ENCODE data around the gene ADCY7. TPM values are rescaled to one million over a fixed set of nuclear protein-coding genes. Genes with fewer than 3 reads are reported as not detected.

The ADCY7 gene
- total RNA-seq: 109 and 128 TPM in 2 replicates

DNA sequence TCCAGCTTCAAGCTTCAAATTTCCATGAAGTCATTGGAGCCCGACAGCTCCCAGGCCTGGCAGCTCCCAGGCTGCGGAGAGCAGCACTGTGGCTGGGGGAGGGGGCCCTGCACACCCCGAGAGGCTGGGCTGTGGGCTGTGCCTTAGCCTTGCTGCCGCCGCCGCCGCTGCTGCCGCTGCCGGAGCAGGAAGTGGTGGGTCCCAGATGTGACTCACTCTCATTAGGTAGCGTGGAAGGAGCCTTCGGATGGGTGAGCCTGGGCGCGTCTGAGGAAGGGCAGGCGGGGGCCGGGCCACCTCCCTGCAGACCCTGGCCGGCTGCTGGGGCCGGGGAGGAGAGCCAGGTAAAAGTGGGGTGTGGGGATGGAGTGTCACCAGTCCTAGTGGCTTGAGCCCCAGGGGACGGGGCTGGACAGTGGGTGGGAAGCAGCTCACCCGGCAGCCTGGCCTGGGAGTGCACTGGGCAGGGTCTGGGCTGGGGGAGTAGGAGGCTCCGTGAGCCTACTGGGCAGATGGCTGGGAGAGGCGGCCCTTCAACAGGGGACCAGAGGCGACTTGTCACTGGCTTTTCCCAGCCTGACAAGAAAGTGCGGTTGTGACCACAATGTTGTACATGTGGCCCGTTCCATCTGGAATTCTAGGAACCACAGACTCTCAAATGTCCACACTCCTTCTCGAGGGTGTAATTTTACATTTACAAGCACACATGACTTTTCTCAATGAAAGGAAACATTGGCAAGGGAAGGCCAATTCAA, at the start of gene ADCY7:
TSS of gene ADCY7 (plus strand) at position 215 of the 755 bp plus-strand sequence. CDS start 21,629 bp downstream, outside the sequence.
- ATAC-seq (ENCODE audit: low read depth) (peak; percentile 93), DNase-seq (peak; percentile 61)
- ChIA-PET CTCF (interaction anchor here (1.4 to 3.2 kb wide), 2 partner anchors 18 to 60 kb away, joined by 6 to 10 read pairs; no protein-coding TSS in a partner anchor), POLR2A (interaction anchor here (14.8 kb wide), 1 partner anchor 14 kb away, joined by 244 read pairs; no protein-coding TSS in a partner anchor)
- Mint-ChIP-seq H3K27ac (peak within 1 kb of the TSS; percentile 90), H3K4me1 (peaks cover 70% of the 10 kb centered on the region), H3K36me3 (ENCODE audit: low read depth) (no peaks in the 10 kb centered on the region), H3K4me3 (peak within 1 kb of the TSS; percentile 84), H3K27me3 (no peaks in the 10 kb centered on the region), H3K9me3 (no peaks in the 10 kb centered on the region)
- intact Hi-C loops (cut with micrococcal nuclease): loop anchor here (1.0 kb wide), 4 partner anchors 8 to 88 kb away; no protein-coding TSS in a partner anchor
- TF ChIP-seq, protein P1, sequence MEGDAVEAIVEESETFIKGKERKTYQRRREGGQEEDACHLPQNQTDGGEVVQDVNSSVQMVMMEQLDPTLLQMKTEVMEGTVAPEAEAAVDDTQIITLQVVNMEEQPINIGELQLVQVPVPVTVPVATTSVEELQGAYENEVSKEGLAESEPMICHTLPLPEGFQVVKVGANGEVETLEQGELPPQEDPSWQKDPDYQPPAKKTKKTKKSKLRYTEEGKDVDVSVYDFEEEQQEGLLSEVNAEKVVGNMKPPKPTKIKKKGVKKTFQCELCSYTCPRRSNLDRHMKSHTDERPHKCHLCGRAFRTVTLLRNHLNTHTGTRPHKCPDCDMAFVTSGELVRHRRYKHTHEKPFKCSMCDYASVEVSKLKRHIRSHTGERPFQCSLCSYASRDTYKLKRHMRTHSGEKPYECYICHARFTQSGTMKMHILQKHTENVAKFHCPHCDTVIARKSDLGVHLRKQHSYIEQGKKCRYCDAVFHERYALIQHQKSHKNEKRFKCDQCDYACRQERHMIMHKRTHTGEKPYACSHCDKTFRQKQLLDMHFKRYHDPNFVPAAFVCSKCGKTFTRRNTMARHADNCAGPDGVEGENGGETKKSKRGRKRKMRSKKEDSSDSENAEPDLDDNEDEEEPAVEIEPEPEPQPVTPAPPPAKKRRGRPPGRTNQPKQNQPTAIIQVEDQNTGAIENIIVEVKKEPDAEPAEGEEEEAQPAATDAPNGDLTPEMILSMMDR (IDR thresholded peaks at IDR 0.05): no peak

DNA sequence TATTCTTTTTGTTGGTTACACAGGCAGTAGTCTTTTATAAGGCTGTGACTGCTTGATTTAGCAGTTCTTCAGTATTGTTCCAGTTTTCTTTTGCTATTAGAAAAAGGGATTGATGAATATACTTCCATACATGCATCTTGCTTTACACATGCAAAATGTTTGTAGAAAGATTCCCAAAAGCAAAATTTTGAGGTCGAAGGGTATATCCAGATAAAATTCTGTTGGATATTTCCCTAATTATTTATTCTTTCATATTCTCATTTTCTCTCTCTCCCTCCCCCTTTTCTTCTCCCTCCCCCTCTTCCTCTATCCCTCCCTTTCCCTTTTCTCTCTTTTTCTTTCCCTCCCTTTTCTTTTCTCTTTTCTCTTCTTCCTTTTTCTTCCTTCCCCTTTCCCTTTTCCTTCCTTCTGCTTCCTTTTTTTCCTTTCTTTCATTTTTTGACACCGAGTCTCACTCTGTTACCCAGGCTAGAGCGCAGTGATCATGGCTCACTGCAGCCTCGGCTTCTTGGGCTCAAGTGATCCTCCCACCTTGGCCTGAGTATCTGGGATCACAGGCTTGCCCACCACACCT, 46.9 kb upstream of the ADCY7 start:
- ATAC-seq (ENCODE audit: low read depth): no peak
- TF ChIP-seq, protein P1 (IDR thresholded peaks at IDR 0.05): no peak
- DNase-seq: no peak
- H3K9me3 Mint-ChIP-seq: no peaks in the 10 kb centered on the region
- H3K27me3 Mint-ChIP-seq: no peaks in the 10 kb centered on the region
- H3K36me3 Mint-ChIP-seq (ENCODE audit: low read depth): peaks cover 54% of the 10 kb centered on the region
- H3K4me3 Mint-ChIP-seq: no peak overlapping the region
- H3K4me1 Mint-ChIP-seq: no peaks in the 10 kb centered on the region
- H3K27ac Mint-ChIP-seq: no peak overlapping the region
- intact Hi-C loops (cut with micrococcal nuclease): loop anchor here (10.0 kb wide), 2 partner anchors 295 to 325 kb away; partner anchors contain the start of gene NKD1
- CTCF ChIA-PET: no interaction called here
- POLR2A ChIA-PET: no interaction called here

DNA sequence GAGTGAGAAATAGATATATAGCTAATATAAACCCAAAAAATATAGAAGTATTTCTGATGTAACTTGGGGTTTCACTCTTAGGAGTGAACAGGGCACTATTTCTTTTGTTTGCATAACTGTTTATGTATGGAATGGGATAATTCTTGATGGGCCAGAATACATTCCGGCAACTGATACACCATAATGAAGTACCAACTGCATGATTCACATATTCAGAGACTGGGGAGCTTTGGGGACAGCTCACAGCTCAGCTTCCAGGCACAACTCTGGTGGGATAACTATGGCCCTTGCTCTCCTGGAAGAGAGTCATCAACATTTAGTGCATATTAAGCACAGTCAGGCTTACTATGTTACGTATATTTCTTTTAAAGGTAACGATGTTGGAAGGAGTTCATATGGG, 42.1 kb upstream of the ADCY7 start:
- H3K27ac Mint-ChIP-seq: no peak overlapping the region
- POLR2A ChIA-PET: no interaction called here
- peaks cover 64% of the 10 kb centered on the region for H3K36me3 Mint-ChIP-seq (ENCODE audit: low read depth)
- DNase-seq (no peak), ATAC-seq (ENCODE audit: low read depth) (no peak)
- intact Hi-C loops (cut with micrococcal nuclease): no loop called here
- no peak overlapping the region for H3K4me3 Mint-ChIP-seq
- no peaks in the 10 kb centered on the region for H3K4me1 Mint-ChIP-seq
- H3K27me3 Mint-ChIP-seq: no peaks in the 10 kb centered on the region
- CTCF ChIA-PET: interaction anchor here (0.6 to 1.0 kb wide), 2 partner anchors 9 to 442 kb away, joined by 3 read pairs; no protein-coding TSS in a partner anchor
- TF ChIP-seq, protein P1 (IDR thresholded peaks at IDR 0.05): no peak
- no peaks in the 10 kb centered on the region for H3K9me3 Mint-ChIP-seq

DNA sequence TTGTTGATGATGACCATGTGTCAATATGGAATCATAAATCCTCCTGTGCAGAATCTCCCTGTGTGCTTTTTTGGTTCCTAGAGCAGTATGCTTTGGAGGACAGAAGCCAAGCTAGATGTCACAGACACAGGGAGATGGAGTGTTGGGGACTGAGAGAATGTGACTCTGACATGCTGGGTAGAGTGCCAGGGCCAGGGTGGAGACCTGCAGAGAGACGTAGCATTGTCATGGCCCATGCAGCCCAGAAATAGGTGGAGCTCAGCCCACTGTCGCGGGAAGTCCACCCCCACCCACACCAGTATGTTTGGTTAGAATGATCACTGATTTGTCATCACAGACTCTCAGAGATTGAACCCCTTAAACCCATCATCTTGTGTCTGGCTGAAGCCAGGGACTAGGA, 39.2 kb upstream of the ADCY7 start:
- H3K9me3 Mint-ChIP-seq: no peaks in the 10 kb centered on the region
- CTCF ChIA-PET: interaction anchor here (1.1 to 1.6 kb wide), 2 partner anchors 16 to 127 kb away, joined by 4 read pairs; no protein-coding TSS in a partner anchor
- H3K36me3 Mint-ChIP-seq (ENCODE audit: low read depth): peaks cover 66% of the 10 kb centered on the region
- no peaks in the 10 kb centered on the region for H3K4me1 Mint-ChIP-seq
- intact Hi-C loops (cut with micrococcal nuclease): no loop called here
- no peak overlapping the region for H3K4me3 Mint-ChIP-seq
- DNase-seq (no peak), ATAC-seq (ENCODE audit: low read depth) (no peak)
- TF ChIP-seq, protein P1 (IDR thresholded peaks at IDR 0.05): no peak
- H3K27ac Mint-ChIP-seq: no peak overlapping the region
- H3K27me3 Mint-ChIP-seq: no peaks in the 10 kb centered on the region
- POLR2A ChIA-PET: no interaction called here

DNA sequence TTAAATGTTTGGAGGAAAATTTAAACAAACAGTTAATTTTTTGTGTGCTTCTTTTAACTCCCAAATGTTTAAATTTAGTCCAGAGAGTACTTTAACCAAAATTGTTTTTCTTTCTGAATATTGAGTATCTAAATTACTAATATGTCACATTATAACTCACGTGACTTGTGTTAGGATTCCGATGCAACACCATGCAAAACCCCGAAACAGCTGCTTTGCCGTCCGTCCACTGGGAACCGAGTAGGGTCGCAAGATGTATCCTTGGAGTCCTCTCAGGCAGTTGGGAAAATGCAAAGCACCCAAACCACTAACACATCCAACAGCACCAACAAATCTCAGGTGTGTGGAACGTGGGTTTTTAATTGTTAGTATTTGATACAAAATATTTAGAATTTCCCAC, 38.7 kb upstream of the ADCY7 start:
- no peaks in the 10 kb centered on the region for H3K4me1 Mint-ChIP-seq
- no peak for ATAC-seq (ENCODE audit: low read depth)
- H3K4me3 Mint-ChIP-seq: no peak overlapping the region
- H3K36me3 Mint-ChIP-seq (ENCODE audit: low read depth): peaks cover 64% of the 10 kb centered on the region
- intact Hi-C loops (cut with micrococcal nuclease): no loop called here
- H3K9me3 Mint-ChIP-seq: no peaks in the 10 kb centered on the region
- H3K27ac Mint-ChIP-seq: no peak overlapping the region
- CTCF ChIA-PET: interaction anchor here (1.1 to 1.6 kb wide), 2 partner anchors 16 to 127 kb away, joined by 4 read pairs; no protein-coding TSS in a partner anchor
- no peak for DNase-seq
- POLR2A ChIA-PET: no interaction called here
- H3K27me3 Mint-ChIP-seq: no peaks in the 10 kb centered on the region
- TF ChIP-seq, protein P1 (IDR thresholded peaks at IDR 0.05): no peak

All from activated B cell treated with CpG ODN at 0.5 μM for 24 hours (primary cell).